GM19238 (cell line): ENCODE data around the gene MAPK13.
A peak's percentile ranks its signal among the peaks of the same experiment; 100 is the strongest.
"Not testable (repeated sequence)": the region's sequence is repeated elsewhere in the genome, so short reads cannot be mapped to it uniquely, and the experiment has no call there.

Source experiments
- DNase-seq: peaks from one replicate; pipeline ENCODE4 v3.0.0; 2011; ENCODE audit warnings: low spot score; ENCODE audit not compliant: insufficient read length

MAPK13 gene

DNA sequence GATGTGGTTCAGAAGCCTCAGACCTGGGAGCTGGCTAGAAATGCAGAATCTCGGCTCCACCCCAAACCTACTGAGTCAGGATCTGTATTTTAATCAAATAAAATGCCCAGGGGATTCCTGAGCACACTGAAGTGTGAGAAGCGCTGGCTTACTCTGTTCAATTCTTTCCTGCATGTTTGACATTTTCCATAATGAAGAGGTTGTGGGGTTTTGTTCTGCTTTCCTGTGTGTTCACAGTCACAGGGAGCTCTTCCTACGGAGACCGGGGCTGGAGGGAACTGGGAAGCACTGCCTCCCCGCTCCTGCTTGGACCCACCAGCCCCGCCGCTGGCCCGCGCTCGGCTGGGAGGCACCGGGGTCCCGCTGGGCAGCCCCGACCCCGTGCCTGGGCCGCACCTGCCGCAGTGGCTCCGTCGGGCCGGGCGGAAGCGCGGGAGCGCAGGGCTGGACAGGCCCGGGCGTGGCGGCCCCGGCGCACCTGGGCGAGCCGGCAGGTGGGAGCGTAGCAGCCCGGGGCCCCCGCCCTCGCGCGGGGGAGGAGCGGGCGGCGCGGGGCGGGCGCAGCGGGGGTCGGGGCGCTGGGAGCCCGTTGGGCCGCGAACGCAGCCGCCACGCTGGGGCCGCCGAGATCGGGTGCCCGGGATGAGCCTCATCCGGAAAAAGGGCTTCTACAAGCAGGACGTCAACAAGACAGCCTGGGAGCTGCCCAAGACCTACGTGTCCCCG is at the start of gene MAPK13:
MAPK13 (plus strand) TSS at position 573 of the 726 bp plus-strand sequence; CDS start at position 643, 70 bp downstream.
- DNase-seq = no peak

DNA sequence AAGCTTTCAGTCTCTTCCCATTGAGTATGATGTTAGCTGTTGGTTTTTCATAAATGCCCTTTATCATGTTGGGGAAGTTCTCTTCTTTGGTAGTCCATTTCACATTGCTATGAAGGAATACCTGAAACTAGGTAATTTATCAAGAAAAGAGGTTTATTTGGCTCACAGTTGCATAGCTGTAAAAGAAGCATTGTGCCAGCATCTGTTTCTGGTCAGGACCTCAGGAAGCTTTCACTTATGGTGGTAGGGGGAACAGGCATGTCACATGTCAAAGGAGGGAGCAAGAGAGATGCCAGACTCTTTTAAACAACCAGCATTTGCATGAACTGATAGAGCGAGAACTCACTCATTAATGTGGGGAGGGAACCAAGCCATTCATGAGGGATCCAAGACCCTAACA is 48.0 kb upstream of the MAPK13 start:
- no peak for DNase-seq

DNA sequence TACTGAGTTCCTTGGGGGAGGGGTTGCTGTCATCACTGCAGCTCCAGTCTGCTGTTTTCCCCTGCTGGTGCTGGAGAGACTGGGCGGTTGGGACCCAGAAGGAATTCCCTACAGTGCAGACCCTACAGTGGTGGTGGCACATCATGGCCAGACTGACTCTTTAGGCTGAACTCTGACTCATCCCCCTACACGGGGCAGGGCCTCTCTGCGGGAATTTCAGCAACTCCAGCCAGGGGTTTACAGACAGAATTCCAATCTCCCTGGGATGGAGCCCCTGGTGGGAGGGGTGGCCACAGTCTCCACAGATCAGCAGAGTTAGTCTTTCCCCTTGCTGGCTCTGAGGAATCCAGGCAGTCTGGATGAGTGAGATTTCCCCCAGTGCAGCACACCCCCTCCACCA is 46.9 kb upstream of the MAPK13 start:
- DNase-seq = no peak

DNA sequence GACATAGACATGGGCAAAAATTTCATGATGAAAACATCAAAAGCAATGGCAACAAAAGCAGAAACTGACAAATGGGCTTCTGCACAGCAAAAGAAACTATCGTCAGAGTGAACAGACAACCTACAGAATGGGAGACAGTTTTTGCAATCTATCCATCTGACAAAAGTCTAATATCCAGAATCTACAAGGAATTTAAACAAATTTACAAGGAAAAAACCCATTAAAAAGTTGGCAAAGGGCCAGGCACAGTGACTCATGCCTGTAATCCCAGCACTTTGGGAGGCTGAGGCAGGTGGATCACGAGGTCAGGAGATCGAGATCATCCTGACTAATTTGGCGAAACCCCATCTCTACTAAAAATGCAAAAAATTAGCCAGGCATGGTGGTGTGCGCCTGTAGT is 42.1 kb upstream of the MAPK13 start:
- not testable (repeated sequence) for DNase-seq

DNA sequence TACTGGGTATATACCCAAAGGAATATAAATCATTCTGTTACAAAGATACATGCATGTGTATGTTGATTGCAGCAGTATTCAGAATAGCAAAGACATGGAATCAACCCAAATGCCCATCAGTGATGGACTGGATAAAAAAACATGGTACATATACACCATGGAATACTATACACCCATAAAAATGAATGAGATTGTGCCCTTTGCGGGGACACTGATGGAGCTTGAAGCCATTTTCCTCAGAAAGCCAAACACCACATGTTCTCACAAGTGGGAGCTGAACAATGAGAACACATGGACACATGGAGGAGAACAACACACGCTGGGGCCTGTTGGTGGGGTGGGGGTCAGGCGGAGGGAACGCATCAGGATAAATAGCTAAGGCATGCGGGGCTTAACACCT is 41.3 kb upstream of the MAPK13 start:
- DNase-seq = no peak

DNA sequence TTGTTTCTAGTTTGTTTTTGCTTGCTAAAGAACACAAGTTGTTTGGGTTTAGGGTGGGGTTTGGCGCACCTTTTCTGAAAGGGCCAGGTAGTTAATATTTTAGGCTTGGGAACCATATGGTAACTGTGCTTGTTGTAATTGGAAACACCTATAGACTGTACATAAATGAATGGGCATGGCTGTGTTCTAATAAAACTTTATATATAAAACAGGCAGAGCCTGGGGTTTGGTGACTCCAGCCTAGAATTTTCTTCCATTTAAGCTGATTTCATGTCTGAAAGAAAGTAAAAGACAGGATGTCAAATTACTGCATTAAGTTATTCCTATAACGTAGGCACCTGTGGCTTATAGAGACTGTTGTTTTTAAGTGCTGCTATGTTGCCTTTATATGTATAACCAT is 36.1 kb upstream of the MAPK13 start:
- no peak for DNase-seq

DNA sequence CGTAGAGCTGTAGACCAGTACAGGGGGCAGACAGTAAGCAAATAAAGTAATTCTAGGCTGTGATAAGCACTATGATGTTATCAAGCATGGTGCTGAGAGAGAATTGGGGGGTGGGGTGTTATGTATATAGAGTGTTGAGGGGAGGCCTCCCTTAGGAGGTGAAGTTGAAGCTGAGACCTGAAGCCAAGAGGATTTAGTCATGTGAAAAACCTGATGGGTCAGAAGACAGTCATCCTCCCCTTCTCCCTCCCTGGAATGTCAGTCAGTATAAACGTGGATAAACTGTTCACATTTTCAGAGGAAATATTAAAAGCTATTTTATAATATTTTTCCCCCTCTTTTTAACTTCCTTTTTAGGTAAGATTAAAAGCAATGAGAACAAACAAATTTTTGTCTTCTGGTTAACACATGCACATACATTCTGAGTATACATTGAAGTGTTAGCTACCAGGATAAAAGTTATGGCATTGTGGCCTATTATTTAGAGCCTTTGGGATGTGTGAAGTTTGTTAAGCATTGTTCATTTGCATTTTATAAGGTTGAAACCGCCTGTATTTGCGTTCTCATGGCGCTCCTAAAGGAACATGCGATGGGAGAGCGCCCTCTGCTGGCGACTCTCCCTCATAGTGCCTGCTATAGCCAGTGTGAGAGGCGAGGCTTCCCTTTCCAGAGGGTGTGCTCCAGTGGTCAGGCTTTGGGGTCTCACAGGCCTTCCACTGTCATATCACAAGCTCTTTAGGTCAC is 35.4 kb upstream of the MAPK13 start:
- DNase-seq = peak; percentile 29

DNA sequence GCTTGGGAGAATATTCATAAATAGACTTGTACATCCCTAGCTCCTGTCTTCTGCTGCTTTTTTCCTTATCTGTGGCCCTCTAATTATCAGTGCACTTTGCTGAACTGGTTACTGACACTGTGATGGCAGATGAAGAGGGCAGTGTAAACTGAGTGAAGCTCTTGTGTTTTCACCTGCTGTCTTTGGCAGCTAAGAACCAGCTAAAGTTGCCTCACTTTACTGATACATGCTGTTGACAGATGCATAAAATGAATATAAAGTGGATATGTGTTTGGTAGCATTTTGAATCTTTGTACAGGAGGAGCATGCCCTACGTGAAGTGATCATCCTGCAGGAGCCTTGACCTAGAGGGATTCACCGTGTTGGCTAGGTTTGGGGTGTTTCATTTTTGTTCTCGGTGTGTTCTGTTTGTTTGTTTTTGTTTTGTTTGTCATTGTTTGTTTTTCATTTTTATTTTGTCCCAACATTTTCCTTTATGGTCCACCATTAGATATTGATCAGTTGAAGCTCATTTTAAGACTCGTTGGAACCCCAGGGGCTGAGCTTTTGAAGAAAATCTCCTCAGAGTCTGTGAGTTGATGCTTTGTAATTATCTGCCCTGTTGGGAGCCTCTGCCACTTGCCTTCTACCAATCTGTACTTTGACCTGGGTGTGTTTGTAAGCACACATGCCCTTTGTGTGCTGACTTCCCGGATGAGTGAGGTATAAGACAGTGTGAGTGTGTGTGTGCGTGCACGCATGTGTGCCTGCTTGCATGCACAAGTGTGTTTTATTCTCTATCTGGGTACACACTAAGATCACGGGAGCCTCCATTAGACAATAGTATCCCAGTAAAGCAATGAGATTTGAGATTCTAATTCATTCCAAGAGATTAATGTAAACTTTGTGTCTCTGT is 34.6 kb upstream of the MAPK13 start:
- DNase-seq = no peak

DNA sequence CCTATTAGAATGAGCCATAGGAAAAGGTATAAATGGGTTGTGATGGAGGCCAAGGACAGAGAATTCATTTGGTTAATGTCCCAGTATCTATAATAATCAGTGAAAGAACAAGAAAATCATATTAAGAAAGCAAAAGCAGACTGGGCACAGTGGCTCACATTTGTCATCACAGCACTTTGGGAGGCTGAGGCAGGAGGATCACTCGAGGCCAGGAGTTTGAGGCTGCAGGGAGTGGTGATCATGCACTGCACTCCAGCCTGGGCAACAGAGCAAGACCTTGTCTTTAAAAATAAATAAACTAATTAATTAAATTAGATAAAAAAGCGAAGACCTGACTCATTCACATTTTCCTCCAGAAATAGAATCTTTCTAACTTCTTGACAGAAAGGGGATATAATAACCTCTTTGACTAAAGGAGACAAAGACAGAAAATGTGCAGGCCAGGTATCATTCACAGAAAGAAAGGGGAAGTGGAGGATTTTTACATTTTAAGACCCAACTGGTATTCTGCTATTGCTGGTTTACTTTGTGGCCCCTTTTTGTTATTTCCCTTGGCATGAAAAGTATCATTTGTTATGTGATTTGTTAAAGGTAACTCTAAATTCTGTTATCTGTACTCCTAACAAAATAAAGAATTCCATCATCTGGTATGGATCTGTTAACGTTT is 31.9 kb upstream of the MAPK13 start:
- DNase-seq = no peak

DNA sequence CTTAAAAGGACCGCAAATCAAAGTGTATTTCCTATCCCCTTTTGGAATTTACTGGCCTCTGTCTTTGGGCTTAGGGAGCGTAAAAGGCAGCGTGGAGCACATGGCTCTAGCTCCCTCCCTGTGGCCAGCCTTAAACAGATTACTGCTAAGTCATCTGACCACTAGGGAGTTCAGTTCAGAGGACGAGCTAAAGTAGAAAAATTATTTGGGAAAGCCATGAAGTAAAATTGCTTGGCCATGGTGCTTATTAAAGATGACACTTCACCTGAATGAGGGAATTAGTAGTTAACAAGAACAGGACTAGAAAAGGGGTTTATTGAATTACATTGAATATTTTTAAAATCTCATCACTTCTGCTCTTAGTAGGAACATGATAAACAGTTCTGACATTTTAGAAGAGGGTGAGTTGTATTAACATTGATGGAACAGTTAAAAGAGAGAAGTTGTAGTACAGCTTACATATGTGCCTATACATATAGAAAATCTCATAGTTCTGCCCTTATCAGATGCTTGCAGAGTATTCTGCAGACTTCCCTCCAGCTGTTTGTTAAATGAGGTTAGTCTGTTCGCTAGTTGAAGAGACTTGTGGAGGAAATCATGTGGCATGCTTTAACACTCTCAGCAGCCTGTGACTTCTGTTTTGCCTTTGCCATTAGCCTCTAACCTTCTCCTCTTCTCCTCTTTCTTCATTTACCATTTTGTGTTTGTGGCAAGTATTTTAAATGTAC is 31.2 kb upstream of the MAPK13 start:
- DNase-seq = no peak

DNA sequence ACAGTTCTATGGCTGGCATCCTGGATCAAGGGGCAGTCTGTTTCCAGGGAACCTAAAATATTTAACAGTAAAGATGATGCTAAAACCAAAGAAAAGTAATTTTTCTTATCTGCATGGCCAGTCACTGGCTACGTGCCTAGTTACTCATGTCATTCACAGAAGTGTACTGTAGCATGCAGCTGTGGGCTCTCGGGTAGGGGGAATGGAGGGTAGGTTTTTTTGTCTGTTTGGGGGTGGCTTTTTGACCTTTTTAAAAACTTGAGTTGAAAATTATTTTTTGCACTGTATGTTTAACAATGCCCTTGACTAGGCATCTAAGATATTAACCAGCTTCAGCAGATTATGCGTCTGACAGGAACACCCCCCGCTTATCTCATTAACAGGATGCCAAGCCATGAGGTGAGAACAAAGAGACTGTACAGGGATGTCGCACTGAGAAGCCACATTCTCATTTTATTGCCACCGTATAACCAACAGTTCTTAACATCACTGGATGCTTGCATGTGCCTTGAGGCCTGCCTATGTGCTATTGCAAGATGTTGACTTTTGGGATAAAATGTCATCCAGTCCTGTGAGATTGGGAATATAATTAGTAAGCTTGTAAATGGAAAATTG is 30.3 kb upstream of the MAPK13 start:
- DNase-seq = no peak

DNA sequence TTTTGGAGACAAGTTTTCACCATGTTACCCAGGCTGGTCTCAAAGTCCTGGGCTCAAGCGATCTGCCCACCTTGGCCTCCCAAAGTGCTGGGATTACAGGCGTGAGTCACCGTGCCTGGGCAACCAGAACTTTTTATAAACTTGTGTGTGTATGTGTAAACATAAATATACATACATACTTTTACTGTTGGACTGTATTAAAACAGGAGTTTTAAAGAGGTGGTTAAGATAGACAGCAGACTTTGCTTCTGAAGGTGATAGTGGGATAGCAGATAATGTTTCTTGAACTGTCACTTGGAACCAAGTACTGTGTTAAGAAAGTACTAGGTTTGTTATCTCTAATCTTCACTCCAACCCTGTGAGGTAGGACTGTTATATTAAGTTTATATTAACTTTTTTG is 28.6 kb upstream of the MAPK13 start:
- DNase-seq = no peak

DNA sequence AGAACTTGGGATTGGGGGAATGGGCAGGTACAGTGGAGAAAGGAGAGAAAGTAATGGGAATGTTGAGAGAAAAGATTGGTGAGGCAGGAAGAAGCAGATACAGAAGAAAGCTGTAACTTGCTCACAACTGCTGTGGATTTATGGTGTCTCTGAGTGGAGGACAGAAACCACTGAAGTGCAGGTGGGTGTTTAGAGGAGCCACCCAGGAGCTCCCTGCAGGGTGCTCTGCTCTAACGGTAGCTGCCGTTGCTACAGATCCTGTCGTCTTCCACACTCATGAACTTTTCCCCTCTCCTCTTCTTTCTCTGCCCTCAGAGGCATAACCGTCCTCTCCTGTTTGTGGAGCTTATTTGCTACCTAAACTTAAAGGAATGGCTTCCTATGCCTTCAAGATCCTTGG is 27.5 kb upstream of the MAPK13 start:
- no peak for DNase-seq

DNA sequence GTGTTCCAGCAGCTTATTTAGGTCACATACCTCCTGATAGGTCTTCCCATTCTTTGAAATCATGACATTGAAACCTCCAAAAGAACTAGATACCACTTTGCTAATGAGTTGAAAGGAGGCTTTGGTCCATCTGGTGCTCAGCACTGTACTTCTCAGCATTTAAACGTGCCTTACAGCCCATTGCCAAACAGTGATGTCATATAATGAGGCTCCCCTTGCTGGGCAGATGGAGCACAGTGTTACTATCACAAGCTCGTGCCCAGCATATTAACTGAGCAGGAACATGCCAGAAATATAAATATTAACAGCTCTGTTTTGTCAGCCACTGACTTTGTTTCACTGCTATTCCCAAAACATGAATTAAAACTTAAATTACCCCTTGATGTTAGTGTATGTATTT is 25.5 kb upstream of the MAPK13 start:
- DNase-seq = no peak

DNA sequence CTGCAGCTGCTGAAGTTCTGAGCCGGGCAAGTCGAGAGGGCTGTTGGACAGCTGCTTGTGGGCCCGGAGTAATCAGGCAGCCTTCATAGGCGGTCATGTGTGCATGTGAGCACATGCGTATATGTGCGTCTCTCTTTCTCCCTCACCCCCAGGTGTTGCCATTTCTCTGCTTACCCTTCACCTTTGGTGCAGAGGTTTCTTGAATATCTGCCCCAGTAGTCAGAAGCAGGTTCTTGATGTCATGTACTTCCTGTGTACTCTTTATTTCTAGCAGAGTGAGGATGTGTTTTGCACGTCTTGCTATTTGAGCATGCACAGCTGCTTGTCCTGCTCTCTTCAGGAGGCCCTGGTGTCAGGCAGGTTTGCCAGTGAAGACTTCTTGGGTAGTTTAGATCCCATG is 21.2 kb upstream of the MAPK13 start:
- no peak for DNase-seq

DNA sequence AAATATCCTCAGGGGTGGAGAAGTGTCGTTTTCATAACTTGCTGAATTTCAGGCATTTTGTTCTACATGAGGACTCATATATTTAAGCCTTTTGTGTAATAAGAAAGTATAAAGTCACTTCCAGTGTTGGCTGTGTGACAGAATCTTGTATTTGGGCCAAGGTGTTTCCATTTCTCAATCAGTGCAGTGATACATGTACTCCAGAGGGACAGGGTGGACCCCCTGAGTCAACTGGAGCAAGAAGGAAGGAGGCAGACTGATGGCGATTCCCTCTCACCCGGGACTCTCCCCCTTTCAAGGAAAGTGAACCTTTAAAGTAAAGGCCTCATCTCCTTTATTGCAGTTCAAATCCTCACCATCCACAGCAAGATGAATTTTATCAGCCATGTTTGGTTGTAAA is 20.3 kb upstream of the MAPK13 start:
- no peak for DNase-seq

DNA sequence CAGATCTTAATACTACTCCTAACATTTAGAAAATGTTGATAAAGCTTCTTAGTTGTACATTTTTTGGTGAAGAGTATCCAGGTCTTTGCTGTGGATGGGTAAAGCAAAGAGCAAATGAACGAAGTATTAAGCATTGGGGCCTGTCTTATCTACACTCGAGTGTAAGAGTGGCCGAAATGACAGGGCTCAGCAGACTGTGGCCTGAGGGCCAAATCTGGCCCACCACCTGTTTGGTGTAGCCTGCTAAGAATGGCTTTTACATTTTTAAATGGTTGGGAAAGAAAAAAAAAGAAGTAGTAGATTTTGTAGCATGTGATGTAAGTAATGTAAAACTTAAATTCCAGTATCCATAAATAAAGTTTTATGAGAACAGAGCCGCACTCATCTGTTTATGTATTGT is 19.4 kb upstream of the MAPK13 start:
- DNase-seq = no peak

DNA sequence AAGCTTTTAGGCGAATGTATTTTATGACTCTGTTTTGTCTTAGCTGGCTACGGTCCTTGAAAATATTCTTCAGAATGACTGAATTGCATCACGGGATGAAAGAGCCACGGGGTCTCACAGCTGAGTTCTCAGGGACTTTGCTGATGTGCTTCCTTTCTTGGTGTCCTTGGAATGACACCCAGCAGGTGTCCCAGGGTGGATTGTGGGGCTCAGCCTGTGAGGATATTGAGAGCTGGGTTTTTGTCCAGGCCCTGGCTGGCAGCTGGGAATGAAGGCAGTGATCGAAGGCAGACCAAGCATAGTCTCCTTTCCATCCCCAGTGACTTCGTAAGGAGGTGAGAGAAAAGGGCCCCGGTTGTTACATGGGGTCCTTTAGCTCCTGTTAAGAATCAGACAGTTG is 18.8 kb upstream of the MAPK13 start:
- no peak for DNase-seq

DNA sequence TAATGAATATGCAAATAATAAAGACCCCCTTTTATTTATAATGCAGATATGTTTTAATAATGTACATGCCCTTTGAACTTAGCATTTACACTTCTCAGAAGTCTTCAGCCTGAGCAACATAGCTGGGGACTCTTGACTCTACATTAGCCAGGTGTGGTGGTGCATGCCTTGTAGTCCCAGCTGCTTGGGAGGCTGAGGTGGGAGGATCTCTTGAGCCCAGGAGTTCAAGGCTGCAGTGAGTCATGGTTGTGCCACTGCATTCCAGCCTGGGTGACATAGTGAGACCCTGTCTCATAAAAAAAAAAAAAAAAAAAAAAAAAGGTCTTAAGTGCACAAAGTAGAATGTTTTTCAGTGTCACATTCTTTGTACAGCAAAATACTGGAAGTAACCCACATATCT is 17.3 kb upstream of the MAPK13 start:
- DNase-seq = no peak

DNA sequence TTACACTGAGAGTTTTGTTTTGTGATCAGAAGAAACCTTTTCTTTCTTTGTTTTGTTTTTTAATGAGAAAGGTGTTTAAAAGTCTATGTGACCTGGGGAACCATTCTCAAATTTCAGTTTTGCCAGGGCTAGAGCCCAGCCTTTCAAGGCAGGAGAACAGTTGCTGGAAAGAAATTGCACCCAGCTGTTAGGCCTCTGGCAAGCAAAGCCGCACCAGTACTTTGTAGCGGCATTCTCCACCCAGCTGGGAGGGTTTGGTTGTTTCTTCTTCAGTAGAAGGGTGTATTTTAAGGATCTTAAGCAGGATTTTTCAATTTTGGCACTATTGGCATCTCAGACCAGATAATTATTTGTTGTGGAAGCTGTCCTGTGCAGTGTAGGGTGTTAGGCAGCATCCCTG is 16.6 kb upstream of the MAPK13 start:
- no peak for DNase-seq
